ENCODE data around the gene CKAP2.
"Not testable (repeated sequence)": the region's sequence is repeated elsewhere in the genome, so short reads cannot be mapped to it uniquely, and the experiment has no call there.

Gene CKAP2, protein sequence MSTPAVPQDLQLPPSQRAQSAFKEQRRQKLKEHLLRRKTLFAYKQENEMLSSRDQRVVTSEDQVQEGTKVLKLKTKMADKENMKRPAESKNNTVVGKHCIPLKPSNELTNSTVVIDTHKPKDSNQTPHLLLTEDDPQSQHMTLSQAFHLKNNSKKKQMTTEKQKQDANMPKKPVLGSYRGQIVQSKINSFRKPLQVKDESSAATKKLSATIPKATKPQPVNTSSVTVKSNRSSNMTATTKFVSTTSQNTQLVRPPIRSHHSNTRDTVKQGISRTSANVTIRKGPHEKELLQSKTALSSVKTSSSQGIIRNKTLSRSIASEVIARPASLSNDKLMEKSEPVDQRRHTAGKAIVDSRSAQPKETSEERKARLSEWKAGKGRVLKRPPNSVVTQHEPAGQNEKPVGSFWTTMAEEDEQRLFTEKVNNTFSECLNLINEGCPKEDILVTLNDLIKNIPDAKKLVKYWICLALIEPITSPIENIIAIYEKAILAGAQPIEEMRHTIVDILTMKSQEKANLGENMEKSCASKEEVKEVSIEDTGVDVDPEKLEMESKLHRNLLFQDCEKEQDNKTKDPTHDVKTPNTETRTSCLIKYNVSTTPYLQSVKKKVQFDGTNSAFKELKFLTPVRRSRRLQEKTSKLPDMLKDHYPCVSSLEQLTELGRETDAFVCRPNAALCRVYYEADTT

DNA sequence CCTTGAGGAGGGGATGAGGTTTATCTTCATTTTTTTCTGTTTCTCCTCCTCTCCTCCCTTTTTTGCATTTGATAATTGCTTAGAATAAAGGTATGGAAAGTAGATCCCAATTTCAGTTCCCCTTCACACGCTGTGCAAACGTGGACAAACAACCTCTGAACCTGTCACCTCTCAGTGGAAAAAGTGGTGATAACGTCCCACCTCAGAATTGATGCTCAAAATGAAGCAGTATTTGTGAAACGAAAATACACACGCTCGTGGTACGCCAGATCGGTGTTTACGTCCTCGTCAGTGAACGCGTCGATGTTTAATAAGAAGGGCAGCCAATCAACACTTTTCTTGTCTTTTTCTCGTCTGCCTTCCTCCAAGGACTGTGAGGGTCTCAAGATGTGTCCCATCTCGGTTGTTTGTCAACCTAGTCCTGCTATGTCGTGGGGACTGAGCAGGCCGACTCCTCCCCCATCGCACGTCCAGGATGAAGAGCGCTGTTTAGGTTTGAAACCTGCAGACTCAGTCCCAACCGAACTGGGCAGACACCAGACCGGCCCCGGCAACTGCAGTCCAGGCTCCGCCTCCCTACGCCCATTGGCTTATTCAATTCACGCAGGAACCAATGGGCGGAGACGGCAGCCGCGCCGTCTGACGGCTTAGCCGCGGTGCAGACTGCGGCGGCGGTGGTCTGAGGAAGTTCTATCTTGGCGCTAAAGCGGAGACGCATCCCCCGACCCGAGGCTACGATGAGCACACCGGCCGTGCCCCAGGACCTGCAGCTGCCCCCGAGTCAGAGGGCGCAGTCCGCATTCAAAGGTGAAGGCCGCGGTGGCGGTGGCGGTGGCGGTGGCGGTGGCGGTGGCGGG, at the start of gene CKAP2:
Gene CKAP2, plus strand, starts transcription at position 659 of the 857 bp plus-strand sequence. Its CDS starts 79 bp downstream, at position 738.
- DNase-seq (ENCODE audit: low read depth) = peak; percentile 85

DNA sequence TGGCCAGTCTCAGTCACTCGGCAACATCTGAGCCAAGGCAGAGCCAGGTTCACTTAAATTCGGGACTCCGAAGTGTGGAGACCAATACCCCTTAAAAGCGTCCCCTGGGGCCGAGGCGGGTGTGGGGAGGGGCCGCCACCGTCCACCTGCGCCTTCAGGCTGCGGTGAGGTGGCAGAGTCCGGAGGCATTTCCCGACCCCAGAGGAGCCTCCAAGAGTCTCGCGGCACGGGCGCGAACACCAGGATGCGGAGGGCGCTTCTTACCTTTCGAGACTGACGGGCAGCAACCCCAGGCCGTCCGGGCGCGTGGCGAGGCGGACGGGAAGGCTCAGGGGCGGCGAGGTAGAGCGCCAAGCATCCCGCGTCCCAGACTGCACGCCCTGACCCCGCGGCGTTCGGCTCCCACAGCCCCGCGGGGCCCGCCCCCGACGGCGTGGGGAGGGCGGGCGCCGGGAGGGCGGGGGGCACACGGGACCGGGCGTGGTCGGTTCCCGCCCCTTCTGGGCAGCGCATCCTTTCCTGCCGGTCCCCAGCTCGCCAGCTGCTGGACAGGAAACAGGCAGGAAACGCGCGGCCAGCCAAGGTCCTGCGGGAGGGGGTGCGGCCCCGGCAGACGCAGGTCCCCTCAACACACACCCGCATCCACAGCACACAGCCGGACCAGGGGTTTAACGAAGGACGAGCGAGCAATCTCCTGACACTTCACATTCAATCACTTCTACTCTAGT, 49.3 kb upstream of the CKAP2 start, which contains the start of gene THSD1:
Gene THSD1, minus strand, starts transcription at position 406 of the 728 bp plus-strand sequence. CDS start 3,572 bp downstream, outside the sequence.
- no peak for DNase-seq (ENCODE audit: low read depth)

DNA sequence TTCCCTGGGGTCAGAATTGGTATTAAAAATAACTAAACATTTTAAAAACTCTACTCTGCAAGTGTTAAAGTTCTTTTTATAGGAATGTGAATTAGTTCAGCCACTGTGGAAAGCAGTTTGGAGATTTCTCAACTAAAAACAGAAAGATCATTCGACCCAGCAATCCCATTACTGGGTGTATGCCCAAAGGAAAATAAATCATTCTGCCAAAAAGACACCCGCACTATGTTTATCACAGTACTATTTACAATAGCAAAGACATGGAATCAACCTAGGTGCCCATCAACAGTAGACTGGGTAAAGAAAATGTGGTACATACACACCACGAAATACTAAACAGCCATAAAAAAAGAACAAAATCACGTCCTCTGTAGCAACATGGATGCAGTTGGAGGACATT, 48.6 kb upstream of the CKAP2 start:
- DNase-seq (ENCODE audit: low read depth) = no peak

DNA sequence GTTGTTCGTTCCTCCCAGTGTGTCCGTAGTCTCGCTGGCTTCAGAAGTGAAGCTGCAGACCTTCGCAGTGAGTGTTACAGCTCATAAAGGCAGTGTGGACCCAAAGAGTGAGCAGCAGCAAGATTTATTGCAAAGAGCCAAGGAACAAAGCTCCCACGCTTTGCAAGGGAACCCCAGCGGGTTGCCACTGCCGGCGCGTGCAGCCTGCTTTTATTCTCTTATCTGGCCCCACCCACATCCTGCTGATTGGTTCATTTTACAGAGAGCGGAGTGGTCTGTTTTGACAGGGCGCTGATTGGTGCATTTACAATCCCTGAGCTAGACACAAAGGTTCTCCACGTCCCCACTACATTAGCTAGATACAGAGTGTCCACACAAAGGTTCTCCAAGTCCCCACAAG, 47.8 kb upstream of the CKAP2 start:
- not testable (repeated sequence) for DNase-seq (ENCODE audit: low read depth)

DNA sequence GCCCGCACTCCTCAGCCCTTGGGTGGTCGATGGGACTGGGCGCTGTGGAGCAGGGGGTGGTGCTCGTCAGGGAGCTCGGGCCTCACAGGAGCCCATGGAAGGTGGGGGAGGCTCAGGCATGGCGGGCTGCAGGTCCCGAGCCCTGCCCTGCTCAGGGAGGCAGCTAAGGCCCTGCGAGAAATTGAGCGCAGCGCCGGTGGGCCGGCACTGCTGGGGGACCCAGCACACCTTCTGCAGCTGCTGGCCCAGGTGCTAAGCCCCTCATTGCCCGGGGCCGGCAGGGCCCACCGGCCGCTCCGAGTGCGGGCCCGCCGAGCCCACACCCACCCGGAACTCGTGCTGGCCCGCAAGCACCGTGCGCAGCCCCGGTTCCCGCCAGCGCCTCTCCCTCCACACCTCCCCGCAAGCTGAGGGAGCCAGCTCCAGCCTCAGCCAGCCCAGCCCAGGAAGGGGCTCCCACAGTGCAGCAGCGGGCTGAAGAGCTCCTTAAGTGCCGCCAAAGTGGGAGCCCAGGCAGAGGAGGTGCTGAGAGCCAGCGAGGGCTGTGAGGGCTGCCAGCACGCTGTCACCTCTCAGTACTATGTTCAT, 47.1 kb upstream of the CKAP2 start:
- not testable (repeated sequence) for DNase-seq (ENCODE audit: low read depth)

DNA sequence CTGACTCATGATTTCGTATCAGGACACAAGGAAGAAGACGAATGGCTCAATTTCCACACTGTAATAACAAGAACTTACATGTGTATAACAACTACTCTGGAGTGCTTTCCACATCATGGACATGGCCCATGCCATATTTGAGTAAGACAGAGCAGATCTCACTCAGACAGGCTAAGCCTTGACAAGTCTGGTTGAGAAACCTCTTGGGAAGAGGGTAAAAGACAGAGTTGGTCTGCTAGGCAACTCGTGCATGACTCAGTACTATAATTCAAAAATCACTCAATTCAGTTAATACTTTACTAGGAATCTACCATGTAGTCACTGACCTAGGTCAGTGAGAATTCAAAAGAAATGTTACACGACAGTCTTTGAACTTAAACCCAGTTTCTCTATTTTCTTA, 43.6 kb upstream of the CKAP2 start:
- no peak for DNase-seq (ENCODE audit: low read depth)

DNA sequence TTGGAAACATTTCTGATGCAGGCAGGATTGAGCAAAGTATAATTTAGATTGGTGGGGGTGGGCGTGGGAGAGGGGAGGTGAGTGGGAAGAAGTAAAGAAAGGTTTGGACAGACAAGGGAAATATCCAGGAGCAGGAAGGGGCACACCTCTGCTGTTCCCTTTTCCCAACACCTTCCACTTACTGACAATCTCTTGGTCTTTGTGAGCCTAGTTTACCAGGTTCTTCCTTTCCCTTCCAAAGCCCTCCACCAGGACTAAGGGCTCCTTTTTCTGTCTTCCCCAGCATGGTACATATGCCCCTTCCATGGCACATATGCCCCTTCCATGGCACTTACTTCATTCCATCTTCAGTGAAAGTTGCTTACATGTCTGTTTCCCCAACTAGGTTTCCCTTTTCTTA, 43.1 kb upstream of the CKAP2 start:
- DNase-seq (ENCODE audit: low read depth) = no peak

DNA sequence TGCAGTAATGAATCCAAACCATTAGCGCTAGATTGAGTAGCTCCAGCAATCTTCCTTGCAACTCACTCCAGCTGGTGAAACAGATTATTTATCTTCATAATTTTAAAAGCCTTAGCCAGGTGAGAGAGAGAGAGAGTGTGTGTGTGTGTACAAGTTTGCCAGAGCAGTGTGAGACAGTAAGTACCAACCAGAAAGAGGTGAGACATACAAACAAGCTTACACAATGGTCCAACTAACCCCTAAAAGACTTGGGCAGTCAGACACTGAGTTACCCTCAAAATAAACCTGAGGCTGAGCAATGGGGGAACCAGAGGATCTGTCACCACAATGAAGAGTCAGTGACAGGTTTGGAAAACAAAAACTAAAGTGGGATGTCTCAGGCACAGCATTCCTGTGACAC, 41.2 kb upstream of the CKAP2 start:
- no peak for DNase-seq (ENCODE audit: low read depth)

DNA sequence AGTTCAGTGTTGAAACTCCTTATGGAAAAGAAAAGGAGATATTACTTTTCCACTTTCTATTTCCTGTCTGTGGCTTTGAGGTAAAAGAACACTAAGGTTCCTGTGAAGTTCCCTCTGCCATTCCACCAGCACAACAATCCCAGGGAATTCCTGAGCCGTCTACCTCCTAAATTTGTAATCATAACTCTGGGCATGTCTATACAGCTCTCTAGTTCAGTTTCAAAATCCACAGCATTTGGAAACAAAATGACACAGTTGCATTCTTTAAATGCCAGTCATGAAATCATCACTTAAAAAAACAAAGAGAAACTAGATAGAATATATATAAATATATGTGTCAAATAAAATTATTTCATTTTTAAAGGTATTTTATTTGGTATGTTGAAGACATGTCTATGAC, 40.3 kb upstream of the CKAP2 start:
- no peak for DNase-seq (ENCODE audit: low read depth)

DNA sequence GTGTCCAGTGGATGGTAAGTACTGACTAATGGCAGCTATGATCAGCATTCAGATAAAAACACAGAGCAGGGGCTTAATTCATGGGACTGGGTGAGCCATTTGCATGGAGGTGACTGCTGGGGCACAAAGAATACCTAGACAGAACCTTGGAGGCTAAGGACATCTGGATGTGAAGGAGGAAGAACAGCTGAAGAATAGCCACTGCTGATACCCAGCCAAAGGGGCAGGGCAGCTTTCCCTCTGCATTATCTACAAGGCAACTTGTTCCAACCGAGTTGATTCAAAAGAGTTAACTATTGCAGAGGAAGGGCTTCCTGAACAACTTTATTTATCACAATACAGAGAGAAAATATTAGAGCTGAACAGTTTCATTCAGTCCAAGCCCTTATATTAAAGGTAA, 36.2 kb upstream of the CKAP2 start:
- DNase-seq (ENCODE audit: low read depth) = no peak

DNA sequence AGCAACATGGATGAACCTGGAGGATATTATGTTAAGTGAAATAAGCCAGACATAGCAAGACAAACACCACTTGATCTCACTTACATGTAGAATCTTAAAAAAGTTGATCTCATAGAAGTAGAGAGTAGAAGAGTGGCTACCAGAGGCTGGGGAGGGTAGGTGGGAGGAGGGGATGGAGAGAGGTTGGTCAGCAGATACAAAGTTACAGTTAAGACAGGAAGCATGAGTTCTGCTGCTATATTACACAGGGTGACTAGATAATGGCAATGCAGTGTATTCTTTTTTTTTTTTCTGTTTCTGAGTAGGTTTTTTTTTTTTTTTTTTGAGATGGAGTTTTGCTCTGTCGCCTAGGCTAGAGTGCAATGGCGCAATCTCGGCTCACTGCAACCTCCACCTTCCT, 34.1 kb upstream of the CKAP2 start:
- DNase-seq (ENCODE audit: low read depth) = no peak

DNA sequence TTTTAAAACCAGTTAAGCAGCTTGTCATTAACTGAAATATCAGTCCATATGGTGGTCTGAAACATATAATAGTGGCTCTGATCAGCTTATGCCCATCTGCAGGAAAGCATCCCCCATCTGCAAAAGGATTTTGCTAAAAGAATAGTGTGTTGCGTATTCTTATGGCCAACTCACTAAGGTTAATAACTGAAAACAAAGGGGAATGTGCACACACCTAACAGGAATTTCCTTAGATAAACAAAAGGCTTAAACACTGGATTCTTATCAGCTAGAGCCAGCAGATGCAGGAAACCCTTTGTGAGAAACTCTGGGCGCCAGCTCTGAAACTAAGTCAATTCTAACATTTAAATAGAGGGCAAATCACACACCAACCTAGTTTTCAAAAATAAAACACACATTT, 27.0 kb upstream of the CKAP2 start:
- no peak for DNase-seq (ENCODE audit: low read depth)

DNA sequence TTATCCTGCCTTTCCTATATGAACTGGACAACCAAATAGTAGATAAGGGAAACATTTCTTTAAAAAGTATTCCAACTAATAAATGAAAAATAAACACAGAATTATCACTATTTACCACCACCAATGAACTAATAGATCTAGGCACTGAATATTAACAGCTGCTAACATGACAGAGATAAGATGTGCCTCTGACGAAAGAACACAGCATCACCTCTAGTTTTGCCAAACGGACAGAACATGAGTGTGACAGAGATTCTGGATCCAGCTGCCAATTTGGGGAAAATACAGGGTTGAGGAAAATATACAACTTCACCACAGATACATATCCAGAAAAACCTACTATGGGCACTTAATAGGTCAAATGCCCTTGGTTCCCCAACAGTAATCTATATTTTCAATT, 22.8 kb upstream of the CKAP2 start:
- DNase-seq (ENCODE audit: low read depth) = no peak

DNA sequence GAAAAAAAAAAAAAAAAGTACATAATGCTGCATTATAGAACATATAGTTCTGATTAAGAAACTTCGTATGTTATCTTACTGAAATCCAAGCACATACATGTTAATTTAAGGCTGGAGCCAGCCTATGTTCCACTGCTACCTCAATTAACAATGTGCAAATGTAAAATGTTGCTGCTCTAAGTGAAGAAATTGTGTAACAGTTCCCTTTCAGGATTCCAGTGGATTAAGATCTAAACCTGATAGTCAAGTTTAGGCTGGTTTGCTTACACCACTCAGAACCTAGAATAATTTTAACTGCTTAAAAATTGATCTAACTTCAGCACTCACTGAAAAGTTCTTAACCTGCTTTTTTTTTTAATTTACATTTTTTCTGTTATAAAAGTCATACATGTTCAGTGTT, 9.0 kb upstream of the CKAP2 start:
- DNase-seq (ENCODE audit: low read depth) = no peak

DNA sequence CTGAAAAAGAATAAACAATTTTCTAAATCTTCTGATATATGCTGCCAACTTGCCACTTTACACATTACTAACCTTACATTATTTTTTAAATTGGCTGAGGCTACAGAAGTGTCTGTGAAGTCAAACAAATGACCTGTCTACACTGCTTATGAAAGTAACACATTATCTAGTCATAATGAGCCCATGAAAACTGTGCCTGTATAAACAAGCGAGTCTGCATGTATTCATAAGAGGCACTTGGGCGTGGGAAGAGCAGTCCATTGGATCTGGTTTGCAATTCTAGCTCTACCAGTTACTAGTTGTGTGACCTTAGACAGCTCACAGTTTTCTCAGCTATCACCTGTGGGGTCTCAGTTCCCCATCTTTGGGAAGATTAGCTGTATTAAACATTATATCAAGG, 7.9 kb upstream of the CKAP2 start:
- DNase-seq (ENCODE audit: low read depth) = no peak

DNA sequence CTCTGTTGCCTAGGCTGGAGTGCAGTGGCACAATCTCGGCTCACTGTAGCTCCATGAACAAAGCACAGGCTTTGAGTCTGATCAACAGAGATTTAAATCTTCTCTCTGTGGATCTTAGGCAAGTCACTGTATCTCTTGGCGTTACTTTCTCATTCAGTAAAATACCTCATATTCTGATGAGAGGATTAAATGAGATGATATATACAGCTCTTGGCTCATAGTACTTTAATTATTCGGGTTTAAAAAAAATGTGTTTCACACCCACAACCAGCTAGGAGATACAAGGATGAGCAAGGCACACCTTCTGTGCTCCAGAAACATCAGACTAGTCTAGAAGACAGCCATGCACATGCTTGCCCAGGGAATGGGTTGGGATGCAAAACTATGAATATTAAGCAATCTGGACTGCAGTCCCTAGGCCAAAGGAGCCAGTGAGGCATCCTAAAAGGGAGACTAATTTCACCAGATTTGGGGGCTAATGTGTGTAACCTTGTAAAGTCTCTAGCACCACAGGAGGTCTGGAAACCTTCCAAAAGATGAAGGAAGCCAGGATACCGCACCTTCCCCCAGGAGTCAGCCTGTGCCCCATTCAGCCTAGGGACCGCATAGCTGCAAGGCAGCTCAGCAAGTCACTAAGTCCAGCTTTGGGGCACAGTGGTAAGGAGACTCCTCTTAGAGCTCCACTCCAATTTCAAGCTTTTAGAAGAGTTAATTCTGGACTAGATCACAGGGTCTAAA, 7.3 kb upstream of the CKAP2 start:
- no peak for DNase-seq (ENCODE audit: low read depth)

DNA sequence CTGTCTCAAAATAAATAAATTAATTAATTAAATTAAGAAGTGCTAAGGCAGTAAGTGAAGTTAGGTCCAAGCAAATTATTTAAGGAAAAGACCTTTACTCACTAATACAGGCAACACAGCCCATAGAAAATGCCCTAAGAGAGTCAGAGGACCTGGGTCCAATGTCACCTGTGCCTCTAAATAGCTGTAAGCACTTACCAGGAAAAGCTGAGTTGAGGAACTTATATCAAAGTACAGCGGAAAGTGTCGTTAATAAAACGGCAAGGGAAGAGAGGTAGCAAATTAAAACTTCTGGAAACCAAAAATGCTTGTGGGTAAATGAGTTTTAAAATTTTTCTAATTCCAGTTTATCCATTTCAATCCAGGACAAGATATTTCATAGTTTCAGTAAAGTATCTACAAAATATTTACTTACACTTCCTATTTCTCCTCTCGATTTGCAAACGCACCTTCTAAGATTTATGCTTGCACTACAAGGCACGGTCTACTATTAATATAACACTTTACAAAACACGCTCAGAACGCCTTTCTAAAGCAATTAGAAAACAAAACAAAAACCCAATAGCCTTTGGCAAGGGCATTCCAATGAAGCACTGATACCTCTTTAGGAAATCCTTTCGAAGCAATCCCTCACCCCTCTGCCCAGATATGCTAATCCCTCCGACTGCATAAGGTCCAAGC, 5.8 kb upstream of the CKAP2 start:
- DNase-seq (ENCODE audit: low read depth) = no peak

DNA sequence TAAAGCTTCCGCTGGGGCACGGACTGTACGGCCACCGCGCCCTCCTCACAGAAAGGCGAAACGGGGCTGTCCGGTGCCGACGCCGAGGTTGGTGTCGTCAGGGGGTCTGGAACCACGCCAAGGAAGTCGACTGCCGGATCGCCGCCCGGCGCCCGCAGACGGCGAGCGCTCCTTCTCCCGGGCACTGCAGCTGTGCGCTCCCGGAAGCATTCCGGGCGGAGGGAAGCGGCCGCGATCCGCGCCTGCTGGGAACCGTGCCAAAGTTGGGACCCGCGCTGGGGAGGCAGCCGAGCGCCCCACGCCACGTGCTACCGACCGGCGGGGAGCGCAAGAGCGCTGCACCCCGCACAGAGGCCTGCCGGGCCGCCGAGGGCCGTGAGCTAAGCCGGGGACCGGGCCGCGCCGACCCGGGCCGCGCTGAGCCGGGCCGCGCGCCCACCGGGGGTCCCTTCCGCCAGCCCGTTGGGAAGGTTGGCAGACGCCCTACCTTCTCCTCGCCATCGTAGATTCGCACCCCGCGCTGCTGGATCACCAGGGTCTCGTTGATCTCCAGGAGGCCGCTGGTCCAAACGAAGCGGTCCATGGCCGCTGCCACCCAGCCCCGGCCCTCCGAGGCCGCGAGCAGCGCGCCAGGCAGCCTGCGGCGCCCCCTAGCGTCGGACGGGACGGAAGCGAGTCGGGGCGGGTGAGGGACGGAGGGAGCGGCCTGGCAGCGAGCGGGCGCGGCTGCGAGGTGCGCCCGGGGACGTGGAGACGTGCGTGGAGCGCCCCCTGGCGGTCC, 5.1 kb upstream of the CKAP2 start, which contains the start of gene VPS36:
Gene VPS36, minus strand, starts transcription at position 623 of the 781 bp plus-strand sequence. Its CDS starts 40 bp downstream, at position 583.
- DNase-seq (ENCODE audit: low read depth) = peak; percentile 83

DNA sequence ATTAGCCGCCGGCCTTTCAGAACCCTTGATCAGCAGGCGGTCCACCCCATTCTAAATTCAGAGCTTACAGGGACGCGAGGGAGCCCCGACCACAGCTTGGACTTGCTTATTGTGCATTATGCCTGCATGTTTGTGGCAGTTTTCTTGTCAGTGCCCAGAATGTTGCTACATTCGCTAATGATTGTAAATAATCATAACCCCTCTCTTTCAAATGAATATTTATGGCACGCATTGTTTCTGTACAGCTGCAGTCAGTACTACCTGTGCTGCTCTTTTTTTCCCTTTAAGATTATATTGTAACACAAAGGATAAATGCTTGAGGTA, 4.5 kb upstream of the CKAP2 start:
- no peak for DNase-seq (ENCODE audit: low read depth)
